Activated CD8-positive, alpha-beta memory T cell treated with anti-CD3 and anti-CD28 coated beads, Interleukin-2, amount 50 U/mL, for 4 hours (primary cell): Measurements from ENCODE around the gene LIF.
"Not testable (repeated sequence)": the region's sequence is repeated elsewhere in the genome, so short reads cannot be mapped to it uniquely, and the experiment has no call there.

Experiments used
- DNase-seq: peaks from one replicate; pipeline ENCODE4 v3.0.0-alpha.2; 2020

The LIF gene

GRCh38 chr22:30241576-30242371, 4.8 kb downstream of the LIF start:
- no peak for DNase-seq

DNA sequence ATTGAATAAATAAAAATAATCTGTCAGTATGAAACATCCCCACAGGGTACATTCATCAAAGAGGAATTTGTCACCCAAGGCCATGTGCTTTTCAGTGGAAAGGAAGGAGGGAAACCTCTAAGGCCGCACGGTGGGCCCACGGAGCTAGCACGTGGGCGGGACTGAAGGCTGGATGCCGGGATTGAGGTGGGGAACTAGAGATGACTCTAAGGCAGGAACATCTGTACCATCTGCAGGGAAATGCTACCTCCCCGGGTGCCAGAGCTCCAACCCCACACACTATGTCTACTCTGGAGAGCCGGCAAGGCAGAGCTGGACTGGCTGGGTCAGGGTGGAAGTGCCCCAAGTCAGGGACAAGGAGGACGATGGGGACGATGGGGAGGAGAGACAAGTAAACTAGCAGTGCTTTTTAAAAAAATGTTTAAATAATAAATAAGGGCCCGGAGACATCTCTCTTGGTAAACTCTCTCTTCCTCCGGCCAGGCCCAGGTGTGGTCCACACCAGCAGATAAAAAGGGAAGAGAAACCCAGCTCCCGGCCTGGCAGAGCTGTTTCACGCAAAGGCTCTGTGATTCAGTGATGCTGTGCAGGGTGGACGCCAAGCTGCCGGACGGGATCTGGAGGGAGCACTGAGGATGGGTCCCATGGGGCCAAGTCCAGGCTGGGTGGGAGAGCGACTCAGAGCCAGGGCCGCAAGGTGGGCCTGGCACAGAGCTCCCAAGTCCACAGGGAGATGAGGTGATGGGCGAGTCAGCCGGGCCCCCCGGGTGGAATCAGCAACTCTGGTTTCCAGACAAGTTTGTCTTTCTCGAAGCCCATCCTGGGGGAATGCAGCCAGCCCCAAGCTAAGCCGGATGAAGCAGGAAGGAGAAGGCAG, 5.8 kb downstream of the LIF start:
- DNase-seq, result no peak

DNA sequence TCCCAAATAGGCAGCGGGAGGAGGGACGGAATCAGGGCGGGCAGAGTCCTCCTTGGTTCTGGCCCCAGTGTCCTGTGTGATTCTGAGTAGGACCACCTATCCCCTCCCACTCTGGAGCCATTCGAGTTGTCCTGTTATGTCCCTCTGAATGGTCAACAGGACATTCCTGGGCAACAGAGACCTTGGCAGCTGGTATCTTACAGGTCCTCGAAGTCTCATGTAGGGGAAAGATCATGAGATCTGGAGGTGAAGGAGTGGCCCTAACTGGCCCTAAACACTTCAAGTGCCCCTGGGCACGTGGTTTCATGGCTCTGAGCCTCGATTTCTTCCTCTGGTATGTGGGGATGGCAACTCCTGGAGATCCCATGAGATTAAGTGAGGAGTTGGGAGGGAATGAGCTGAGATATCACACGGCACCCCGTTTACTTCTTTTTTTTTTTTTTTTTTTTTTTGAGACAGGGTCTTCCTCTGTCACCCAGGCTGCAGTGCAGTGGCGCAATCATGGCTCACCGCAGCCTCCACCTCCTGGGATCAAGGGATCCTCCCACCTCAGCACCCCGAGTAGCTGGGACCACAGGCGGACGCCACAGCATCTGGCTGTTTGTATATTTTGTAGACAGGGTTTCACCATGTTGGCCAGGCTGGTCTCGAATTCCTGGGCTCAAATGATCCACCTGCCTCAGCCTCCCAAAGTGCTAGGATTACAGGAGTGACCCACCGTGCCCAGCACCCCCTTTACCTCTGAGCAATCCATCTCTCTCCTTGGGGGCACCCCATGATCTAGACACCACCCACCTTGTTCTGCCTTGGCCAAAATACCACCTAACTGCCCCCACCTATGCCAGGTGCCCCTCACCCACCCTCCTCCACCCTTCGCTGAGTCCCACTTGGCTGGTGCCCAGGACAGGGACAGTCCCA, 6.8 kb downstream of the LIF start:
- DNase-seq, result no peak

DNA sequence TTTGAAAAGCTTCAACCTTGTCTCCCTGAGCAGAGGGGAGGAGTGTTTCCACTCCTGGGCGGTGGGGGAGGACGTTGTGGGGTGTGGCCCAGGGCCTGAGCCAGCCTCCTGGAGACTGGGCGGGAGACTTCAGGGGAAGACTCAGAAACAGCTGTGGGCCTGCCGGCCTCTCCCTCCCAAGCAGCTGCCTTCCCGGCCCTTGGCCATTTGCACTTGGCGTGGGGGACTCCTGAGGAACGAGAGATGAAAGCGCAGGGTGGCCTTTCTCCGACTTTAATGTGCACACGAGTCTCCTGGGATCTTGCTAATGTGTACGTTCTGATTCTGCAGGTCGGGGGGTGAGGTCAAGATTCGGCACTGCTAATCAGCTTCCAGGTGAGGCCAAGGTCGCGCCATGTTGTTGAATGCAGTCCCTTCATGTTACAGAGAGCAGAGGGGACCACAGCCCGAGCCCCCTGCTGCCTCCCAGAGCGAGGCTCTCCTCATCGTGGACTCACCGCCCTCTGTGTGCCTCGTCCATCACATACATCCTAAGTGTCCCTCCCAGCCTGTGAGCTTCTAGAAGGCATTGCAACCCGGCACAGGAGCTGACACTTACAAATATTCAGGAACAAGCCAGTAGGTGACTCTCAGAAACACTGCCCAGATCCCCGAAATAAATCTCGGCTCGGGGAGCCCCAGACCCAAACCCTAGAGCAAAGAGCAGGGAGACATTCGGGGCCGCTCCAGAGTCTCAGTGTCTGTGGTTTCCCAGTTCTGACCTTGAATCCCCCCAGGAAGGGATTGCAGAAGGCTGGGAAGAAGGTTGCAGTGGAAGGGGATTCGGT, 7.7 kb downstream of the LIF start:
- DNase-seq, result no peak

- no peak for DNase-seq
Observed at GRCh38 chr22:30238136-30238535, 8.4 kb downstream of the LIF start.

DNA sequence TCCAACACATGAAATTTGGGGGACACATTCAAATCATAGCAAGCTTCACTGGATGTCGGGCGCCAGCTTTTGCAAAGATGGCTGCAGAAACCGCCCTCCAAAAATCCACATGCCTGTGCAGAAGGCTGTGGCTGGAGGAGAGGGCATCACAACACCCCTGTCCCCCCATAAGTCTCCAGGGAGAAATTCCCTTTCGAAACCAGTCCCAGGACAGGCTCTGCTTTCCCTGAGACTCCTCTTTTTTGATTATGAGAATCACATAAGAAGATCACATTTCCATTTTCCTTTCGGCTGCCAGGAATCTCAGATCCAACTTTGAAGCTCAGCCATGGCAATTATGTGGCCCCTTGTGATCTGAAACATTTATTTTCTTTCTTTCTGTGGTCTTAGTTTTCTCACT, 9.7 kb downstream of the LIF start:
- DNase-seq, result no peak

GRCh38 chr22:30235687-30236170, 10.8 kb downstream of the LIF start:
- no peak for DNase-seq

GRCh38 chr22:30234786-30235470, 11.6 kb downstream of the LIF start:
- DNase-seq, result no peak

- DNase-seq, result not testable (repeated sequence)
Observed at GRCh38 chr22:30234325-30234724, 12.2 kb downstream of the LIF start.

DNA sequence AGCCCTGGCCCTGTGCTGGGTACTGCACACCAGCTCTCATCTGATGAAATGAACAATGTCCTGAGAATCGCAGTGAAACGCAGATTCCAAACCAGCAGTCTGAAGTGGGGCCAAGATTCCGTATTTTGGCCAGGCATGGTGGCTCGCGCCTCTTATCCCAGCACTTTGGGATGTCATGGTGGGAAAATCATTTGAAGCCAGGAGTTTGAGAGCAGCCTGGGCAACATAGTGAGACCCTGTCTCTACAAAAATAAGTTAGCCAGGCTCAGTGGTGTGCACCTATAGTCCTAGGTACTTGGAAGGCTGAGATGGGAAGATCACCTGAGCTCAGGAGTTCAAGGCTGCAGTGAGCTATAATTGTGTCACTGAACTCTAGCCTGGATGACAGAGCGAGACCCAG, 13.0 kb downstream of the LIF start:
- DNase-seq, result no peak

DNA sequence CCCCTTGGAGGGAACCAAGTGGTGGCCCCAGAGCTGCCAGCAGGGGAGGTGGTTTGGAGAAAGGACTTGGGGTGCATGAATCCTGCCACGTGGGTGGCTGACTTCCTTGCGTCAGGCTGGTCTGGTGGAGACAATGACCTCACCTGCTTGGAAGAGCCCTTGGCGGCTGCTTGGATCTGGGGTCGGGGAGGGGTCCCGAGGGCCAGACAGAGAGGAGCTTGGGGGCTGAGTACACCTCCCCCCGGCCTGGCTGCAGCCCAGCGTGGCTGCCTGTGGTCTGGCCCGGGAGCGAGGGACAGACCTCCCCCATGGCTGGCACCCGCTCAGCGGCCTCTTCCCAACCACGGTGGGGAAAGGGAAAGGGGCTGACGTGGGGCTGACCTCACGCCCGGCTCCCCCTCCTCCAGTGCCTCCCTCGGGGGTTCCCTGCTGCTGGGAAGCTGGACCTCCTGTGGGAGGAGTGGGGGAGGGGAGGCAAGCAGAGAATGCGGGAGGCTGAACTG, 13.8 kb downstream of the LIF start:
- no peak for DNase-seq

GRCh38 chr22:30230787-30231461, 15.6 kb downstream of the LIF start:
- no peak for DNase-seq

DNA sequence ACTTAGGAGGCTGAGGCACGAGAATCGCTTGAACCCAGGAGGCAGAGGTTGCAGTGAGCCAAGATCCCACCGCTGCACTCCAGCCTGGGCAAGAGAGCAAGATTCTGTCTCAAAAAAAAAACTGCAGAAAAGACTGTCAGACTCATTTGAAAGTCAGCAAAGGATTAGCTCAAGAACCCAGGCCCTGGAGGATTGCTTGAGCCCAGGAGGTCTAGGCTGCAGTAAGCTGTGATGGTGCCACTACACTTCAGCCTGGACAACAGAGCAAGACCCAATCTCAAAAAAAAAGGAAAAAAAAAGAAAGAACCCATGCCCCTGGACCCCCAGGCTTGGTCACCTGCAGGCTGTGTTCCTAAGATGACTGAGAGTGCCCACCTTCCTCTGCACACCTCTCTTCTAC, 16.2 kb downstream of the LIF start:
- DNase-seq, result no peak

DNA sequence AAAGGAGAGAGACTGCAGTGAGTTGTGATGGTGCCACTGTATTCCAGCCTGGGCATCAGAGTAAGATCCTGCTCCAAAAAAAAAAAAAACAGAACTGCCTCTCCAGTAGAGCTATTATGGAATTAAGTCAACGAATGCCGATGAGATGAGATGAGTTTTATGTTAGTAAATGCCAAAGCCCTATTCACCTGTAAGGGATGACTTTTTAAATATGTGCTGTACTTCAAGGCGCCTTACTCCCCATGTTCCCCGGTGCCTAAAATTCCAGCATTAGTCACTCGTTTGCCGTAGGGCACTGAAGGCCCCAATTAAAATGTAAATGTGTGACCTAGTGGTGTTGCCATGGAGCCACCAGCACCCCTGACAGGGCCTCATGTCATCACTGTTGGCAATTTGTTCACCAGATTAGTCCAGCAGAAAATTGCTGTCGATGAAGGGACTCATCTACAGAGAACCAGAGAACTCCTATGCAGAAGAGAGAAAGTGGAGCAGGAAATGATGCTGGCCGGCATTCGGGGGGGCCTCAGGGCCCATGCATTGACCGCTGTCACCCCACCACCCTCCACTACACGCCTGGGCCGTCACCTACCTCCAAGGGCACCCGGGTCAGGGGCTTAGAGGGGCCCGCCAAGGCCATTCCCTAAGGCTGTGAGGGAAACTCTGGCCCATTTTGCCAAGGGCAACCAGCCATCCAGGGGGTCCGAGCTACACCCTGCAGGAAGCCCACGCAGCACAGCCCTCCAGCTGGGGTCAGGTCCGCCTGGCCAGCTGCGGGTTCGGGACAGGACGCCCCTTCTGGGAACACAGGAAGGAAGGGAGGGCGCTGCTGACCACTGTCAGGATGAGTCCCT, 17.8 kb downstream of the LIF start:
- DNase-seq, result no peak

DNA sequence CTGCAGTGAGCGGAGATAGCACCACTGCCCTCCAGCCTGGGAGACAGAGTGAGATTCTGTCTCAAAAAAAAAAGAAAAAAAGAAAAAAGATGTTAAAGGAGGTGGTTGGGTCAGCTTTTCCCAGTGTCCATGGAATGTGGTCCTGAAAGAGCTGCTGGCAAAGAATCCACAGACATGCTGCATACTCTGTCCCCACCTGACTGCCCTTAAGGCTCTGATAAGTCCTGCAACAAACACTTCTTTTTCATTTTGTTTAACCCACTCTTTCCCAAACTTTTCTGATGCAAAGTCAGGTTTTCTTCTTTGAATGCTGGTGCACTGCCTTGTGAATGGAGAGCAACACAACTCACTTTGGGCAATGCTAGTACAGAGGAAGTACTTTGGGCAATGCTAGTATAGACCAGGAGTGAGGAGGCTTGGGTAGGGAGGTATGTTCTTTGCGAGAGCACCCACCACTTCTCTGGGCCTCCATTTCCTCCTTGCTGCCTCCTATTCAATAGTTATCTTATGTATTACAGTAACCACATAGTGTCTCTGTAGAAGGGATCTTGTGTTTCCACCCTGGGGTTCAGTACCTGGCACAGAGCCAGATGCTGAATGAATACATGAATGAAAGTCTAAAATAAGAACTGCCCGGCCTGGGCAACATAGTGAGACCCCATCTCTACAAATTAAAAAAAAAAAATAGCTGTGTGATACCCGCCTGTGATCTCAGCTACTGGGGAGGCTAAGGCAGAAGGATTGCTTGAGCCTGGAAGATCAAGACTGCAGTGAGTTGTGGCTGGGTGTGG, 18.9 kb downstream of the LIF start:
- DNase-seq, result no peak

- no peak for DNase-seq
Observed at GRCh38 chr22:30226192-30226832, 20.2 kb downstream of the LIF start.

DNA sequence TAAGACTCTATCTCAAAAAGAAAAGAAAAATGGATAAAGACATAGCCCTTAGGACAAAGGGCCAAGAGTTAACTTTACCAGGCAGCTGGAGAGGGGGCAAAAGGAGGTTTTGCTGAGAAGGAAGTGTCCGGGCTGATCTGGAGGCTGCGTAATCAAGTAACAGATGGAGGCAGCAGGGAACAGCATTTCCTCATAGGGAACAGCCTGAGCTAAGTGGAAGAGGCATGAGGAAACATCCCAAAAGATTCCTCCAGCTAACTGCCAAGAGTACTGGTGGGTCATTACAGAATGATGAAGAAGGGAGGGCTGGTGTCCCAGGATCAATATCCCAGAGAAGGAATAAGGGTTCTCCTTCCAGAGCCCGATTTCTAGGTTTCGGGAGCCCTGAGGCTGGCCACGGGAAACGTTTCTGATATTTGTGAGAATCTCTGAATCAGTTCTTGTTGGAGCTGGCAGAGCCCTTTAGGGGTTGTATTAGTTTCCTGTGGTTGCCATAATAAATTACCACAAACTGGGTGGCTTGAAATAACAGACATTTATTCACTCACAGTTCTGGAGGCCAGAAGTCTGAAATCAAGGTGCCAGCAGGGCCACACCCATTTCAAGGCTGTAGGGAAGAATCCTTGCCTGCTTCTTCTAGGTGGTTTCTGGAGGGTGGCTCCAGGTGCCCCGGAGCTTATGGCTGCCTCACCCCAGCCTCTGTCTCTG, 21.2 kb downstream of the LIF start:
- DNase-seq, result no peak
